CD4-positive, alpha-beta T cell (primary cell): Measurements from ENCODE around the gene LEKR1. TPM values are rescaled to one million over a fixed set of nuclear protein-coding genes. Genes with fewer than 3 reads are reported as not detected.

Experiments used
- ATAC-seq: fragments of 200-7000 bp; cut with Tn5 transposase; one replicate; pipeline ENCODE4 v1.10.0; 2022; ENCODE audit warnings: mild to moderate bottlenecking; ENCODE audit not compliant: poor library complexity
- CTCF ChIA-PET: fragments of 350-600 bp; sonication (Branson Sonifier 250); formaldehyde crosslinking; loops from one replicate; lab custom pipeline; 2021; ENCODE audit warnings: antibody characterized with exemption, inconsistent platforms; lab: Charles Lee
- POLR2A ChIA-PET: fragments of 350-600 bp; sonication (Branson Sonifier 250); formaldehyde crosslinking; loops from one replicate; lab custom pipeline; 2021; ENCODE audit warnings: antibody characterized with exemption, inconsistent platforms; lab: Charles Lee
- DNase-seq, 14 experiments: peaks; one replicate each; pipeline ENCODE4 v3.0.0-alpha.2; 2013 to 2020; ENCODE audit warnings: mixed read lengths in 2 of 14
- H3K27ac ChIP-seq, 2 donors: one replicate each; pipeline versions ENCODE4 v1.5.1 to v1.7.0; 2013; ENCODE audit warnings: low read length in 2 of 2, low read depth in 1 of 2, mild to moderate bottlenecking in 1 of 2
- H3K27me3 ChIP-seq, 2 experiments: 1 replicate in 1 of 2; 2 replicates in 1 of 2; pipeline versions ENCODE4 v1.6.1 to v1.7.0; 2013; ENCODE audit warnings: low read length in 2 of 2, control low read depth in 1 of 2, mild to moderate bottlenecking in 1 of 2, moderate library complexity in 1 of 2; ENCODE audit not compliant: insufficient read depth in 2 of 2, control insufficient read depth in 1 of 2
- H3K36me3 ChIP-seq: one replicate; pipeline ENCODE4 v1.6.1; 2013; ENCODE audit warnings: low read length, control low read depth; ENCODE audit not compliant: insufficient read depth
- H3K4me1 ChIP-seq: one replicate; pipeline ENCODE4 v1.6.1; 2013; ENCODE audit warnings: low read length, control low read depth; ENCODE audit not compliant: insufficient read depth
- H3K4me3 ChIP-seq: one replicate; pipeline ENCODE4 v1.5.1; 2013; ENCODE audit warnings: mild to moderate bottlenecking, low read length, moderate library complexity
- H3K9me3 ChIP-seq, 2 experiments: 1 replicate in 1 of 2; 2 replicates in 1 of 2; pipeline versions ENCODE4 v1.6.1 to v1.7.0; 2013; ENCODE audit warnings: low read length in 2 of 2, mild to moderate bottlenecking in 2 of 2, control low read depth in 1 of 2, moderate library complexity in 1 of 2; ENCODE audit not compliant: control insufficient read depth in 1 of 2, insufficient read depth in 1 of 2
- H3K27ac Mint-ChIP-seq: one replicate; pipeline ENCODE4 v1.8.0; 2020; ENCODE audit warnings: mixed read lengths
- H3K27me3 Mint-ChIP-seq: one replicate; pipeline ENCODE4 v1.8.0; 2021; ENCODE audit warnings: mixed read lengths
- H3K36me3 Mint-ChIP-seq: one replicate; pipeline ENCODE4 v1.8.0; 2021; ENCODE audit warnings: low read depth, mixed read lengths
- H3K4me1 Mint-ChIP-seq: one replicate; pipeline ENCODE4 v1.8.0; 2021; ENCODE audit warnings: low read depth, mixed read lengths
- H3K4me3 Mint-ChIP-seq: one replicate; pipeline ENCODE4 v1.8.0; 2020; ENCODE audit warnings: mild to moderate bottlenecking, mixed read lengths
- H3K9me3 Mint-ChIP-seq: one replicate; pipeline ENCODE4 v1.8.0; 2020; ENCODE audit warnings: mixed read lengths
- intact Hi-C, 2 experiments: fragments of 100-400 bp; cut with DNase I in 1 of 2; cut with micrococcal nuclease in 1 of 2; formaldehyde crosslinking; loops; one replicate each; pipeline versions ENCODE4 v1.15.1 to v1.9.0; 2023 to 2025; cut with DNase I, micrococcal nuclease
- total RNA-seq, 174 experiments: library from RNA in 2 of 174; stranded (reverse) in 2 of 174; gene quantifications; one replicate each; pipeline ENCODE4 v1.2.3 and lab custom pipeline; 2021 to 2026
- TF ChIP-seq, protein P1 (sequence below): fragments of 200-600 bp; IDR thresholded peaks from one replicate; pipeline ENCODE4 v1.8.0; 2022; ENCODE audit warnings: antibody characterized with exemption, mild to moderate bottlenecking

The LEKR1 gene
- total RNA-seq, 2 experiments from 2014 or later: 0.77 to 1.0 TPM

DNA sequence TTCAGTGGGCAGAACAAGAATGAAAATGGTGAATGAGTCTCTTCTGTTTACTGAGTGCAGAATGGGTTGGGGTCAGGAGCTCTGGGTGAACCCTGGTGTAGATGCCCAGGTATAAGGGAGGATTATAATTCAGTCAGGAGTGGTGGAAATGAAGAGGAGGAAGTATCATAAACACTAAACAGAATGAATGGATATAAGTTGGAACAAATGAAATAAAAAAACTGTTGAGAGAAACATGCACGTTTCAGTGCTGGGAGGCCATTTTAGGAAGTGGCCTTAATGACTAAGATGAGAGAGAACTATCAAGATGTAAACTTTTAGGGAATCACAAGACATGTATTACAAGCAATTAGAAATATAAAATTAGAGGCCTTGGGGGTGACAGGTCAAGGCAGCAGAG, 32.8 kb upstream of the LEKR1 start:
- CTCF ChIA-PET: interaction anchor here (1.3 kb wide), 1 partner anchor 120 kb away, joined by 3 read pairs; the partner anchor contains the start of gene TIPARP
- H3K27ac ChIP-seq: no peak overlapping the region
- intact Hi-C loops: no loop called here

DNA sequence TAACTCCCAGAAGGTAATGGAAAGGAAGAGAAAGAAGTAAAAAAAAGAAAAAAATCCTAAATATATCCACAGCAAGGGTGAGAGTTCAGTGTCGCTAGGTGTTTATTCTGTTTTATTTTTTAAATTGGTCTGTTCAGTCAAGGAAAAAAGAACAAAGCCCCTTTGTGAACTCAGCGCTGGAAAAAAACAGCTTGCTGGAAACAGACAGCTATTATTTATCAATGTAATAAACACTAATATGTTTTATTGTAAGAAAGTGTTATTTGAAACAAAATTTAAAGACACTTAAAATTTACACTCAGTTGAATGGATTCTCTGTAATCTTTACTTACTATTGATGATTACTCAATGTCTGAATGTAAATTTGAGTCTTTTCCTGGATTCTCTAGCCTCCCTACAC, 32.3 kb upstream of the LEKR1 start:
- Mint-ChIP-seq H3K4me1 (peaks cover 20% of the 10 kb centered on the region), H3K36me3 (peaks cover 1% of the 10 kb centered on the region), H3K27me3 (no peaks in the 10 kb centered on the region), H3K27ac (no peak overlapping the region), H3K4me3 (no peak overlapping the region), H3K9me3 (no peaks in the 10 kb centered on the region)
- Histone ChIP-seq H3K9me3 (no peaks in the 10 kb centered on the region), H3K27ac (no peak overlapping the region), H3K36me3 (no peaks in the 10 kb centered on the region), H3K4me3 (no peak overlapping the region), H3K4me1 (peaks cover 6% of the 10 kb centered on the region), H3K27me3 (no peaks in the 10 kb centered on the region)
- POLR2A ChIA-PET: interaction anchor here (1.3 kb wide), 1 partner anchor 24 kb away, joined by 4 read pairs; no protein-coding TSS in a partner anchor
- CTCF ChIA-PET: interaction anchor here (1.3 kb wide), 1 partner anchor 120 kb away, joined by 3 read pairs; the partner anchor contains the start of gene TIPARP
- intact Hi-C loops: no loop called here
- ATAC-seq (no peak), DNase-seq (no peak)
- TF ChIP-seq, protein P1, sequence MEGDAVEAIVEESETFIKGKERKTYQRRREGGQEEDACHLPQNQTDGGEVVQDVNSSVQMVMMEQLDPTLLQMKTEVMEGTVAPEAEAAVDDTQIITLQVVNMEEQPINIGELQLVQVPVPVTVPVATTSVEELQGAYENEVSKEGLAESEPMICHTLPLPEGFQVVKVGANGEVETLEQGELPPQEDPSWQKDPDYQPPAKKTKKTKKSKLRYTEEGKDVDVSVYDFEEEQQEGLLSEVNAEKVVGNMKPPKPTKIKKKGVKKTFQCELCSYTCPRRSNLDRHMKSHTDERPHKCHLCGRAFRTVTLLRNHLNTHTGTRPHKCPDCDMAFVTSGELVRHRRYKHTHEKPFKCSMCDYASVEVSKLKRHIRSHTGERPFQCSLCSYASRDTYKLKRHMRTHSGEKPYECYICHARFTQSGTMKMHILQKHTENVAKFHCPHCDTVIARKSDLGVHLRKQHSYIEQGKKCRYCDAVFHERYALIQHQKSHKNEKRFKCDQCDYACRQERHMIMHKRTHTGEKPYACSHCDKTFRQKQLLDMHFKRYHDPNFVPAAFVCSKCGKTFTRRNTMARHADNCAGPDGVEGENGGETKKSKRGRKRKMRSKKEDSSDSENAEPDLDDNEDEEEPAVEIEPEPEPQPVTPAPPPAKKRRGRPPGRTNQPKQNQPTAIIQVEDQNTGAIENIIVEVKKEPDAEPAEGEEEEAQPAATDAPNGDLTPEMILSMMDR: no peak

More for the DNA sequence above, 32.8 kb upstream of the LEKR1 start:
- H3K36me3 Mint-ChIP-seq: no peaks in the 10 kb centered on the region
- DNase-seq: no peak
- Histone ChIP-seq H3K9me3 (no peaks in the 10 kb centered on the region), H3K4me1 (peaks cover 6% of the 10 kb centered on the region), H3K36me3 (no peaks in the 10 kb centered on the region), H3K27me3 (no peaks in the 10 kb centered on the region), H3K4me3 (no peak overlapping the region)
- TF ChIP-seq, protein P1: no peak
- H3K9me3 Mint-ChIP-seq: no peaks in the 10 kb centered on the region
- POLR2A ChIA-PET: interaction anchor here (1.3 kb wide), 1 partner anchor 24 kb away, joined by 4 read pairs; no protein-coding TSS in a partner anchor
- H3K27ac Mint-ChIP-seq: no peak overlapping the region
- H3K27me3 Mint-ChIP-seq: no peaks in the 10 kb centered on the region
- H3K4me3 Mint-ChIP-seq: no peak overlapping the region
- ATAC-seq: no peak
- peaks cover 20% of the 10 kb centered on the region for H3K4me1 Mint-ChIP-seq

DNA sequence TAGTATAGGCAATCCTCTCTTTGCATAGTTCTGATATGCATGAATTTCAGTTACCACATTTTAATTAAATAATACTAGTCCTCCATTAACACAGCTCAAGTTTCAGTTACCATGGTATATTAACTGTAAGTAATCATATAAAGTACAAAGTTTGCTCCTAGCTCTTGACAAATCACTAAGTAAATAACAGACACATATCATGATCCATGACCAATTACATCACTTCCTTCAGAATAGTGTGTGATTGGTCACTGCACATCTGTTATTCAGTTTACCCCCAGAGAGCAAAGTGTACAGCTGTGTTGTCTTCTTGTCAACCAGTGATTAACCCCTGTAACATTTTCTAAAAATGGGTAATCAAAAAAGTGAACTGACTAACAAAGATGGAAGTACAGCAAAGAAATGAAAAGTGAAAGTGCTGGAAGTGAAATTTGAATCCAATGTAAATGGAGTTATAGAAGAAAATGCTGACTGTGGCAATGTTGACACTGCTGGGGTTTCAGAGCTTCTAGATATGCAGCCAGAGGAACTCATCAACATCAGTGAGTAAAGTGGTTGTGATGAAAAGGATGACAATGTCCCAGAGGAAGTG, 30.2 kb upstream of the LEKR1 start:
- Mint-ChIP-seq H3K9me3 (peaks cover 8% of the 10 kb centered on the region), H3K27me3 (no peaks in the 10 kb centered on the region), H3K4me3 (no peak overlapping the region), H3K4me1 (peaks cover 20% of the 10 kb centered on the region), H3K36me3 (peaks cover 21% of the 10 kb centered on the region), H3K27ac (no peak overlapping the region)
- Histone ChIP-seq H3K27ac (no peak overlapping the region), H3K27me3 (no peaks in the 10 kb centered on the region), H3K4me3 (no peak overlapping the region), H3K9me3 (no peaks in the 10 kb centered on the region), H3K4me1 (peaks cover 6% of the 10 kb centered on the region), H3K36me3 (no peaks in the 10 kb centered on the region)
- DNase-seq (no peak), ATAC-seq (no peak)
- TF ChIP-seq, protein P1: no peak
- ChIA-PET POLR2A (no interaction called here), CTCF (no interaction called here)
- intact Hi-C loops: no loop called here
